Epithelial cell of proximal tubule (primary cell): ENCODE data around the gene MALSU1. TPM values are rescaled to one million over a fixed set of nuclear protein-coding genes. Genes with fewer than 3 reads are reported as not detected.

ENCODE experiments used
- DNase-seq: peaks from one replicate; pipeline ENCODE4 v3.0.0-alpha.2; 2011; ENCODE audit warnings: low read depth
- H3K4me3 ChIP-seq: 2 replicates; pipeline ENCODE4 v1.5.1; 2011; ENCODE audit warnings: low read depth, mild to moderate bottlenecking, low read length
- CTCF ChIP-seq: conservative IDR thresholded peaks from 2 replicates; pipeline ENCODE4 v1.5.1; 2012; ENCODE audit warnings: low read depth, mild to moderate bottlenecking, low read length
- total RNA-seq: library from RNA; depleted of rRNA; stranded (reverse); fragments of >200 nt; gene quantifications from 2 replicates; pipeline ENCODE4 v1.2.3, GENCODE V29; 2015

Gene MALSU1
- total RNA-seq, 1 donor from 2014 or later, result 97.4 TPM

GRCh38 chr7:23335621-23336020 is 36.5 kb downstream of the MALSU1 start:
- H3K4me3 ChIP-seq, result no peak overlapping the region
- no peak for DNase-seq
- no peak for TF ChIP-seq CTCF

- H3K4me3 ChIP-seq, result no peak overlapping the region
- no peak for TF ChIP-seq CTCF
- DNase-seq, result no peak
Observed at GRCh38 chr7:23336086-23336485, 36.9 kb downstream of the MALSU1 start.

GRCh38 chr7:23336799-23337283 is 37.7 kb downstream of the MALSU1 start:
- no peak overlapping the region for H3K4me3 ChIP-seq
- no peak for TF ChIP-seq CTCF
- no peak for DNase-seq

- no peak for DNase-seq
- no peak overlapping the region for H3K4me3 ChIP-seq
- TF ChIP-seq CTCF, result no peak
Observed at GRCh38 chr7:23337374-23337773, 38.2 kb downstream of the MALSU1 start.

- TF ChIP-seq CTCF, result no peak
- H3K4me3 ChIP-seq, result no peak overlapping the region
- DNase-seq, result no peak
Observed at GRCh38 chr7:23338439-23338838, 39.3 kb downstream of the MALSU1 start.

- no peak overlapping the region for H3K4me3 ChIP-seq
- no peak for TF ChIP-seq CTCF
- no peak for DNase-seq
Observed at GRCh38 chr7:23338863-23339262, 39.7 kb downstream of the MALSU1 start.

- TF ChIP-seq CTCF, result no peak
- no peak overlapping the region for H3K4me3 ChIP-seq
- DNase-seq, result no peak
Observed at GRCh38 chr7:23341846-23342598, 42.9 kb downstream of the MALSU1 start.
